GM06990 (cell line): ENCODE results near the gene L1CAM.

Experiments
- DNase-seq: peaks from one replicate; pipeline ENCODE4 v3.0.0-alpha.2; 2011; ENCODE audit not compliant: insufficient read length; ENCODE audit errors: extremely low read depth
- H3K27me3 ChIP-seq: replicated peaks from 2 replicates; pipeline ENCODE4 v1.6.0; 2011; ENCODE audit warnings: low read length; ENCODE audit not compliant: control insufficient read depth, insufficient read depth
- H3K36me3 ChIP-seq: 2 replicates; pipeline ENCODE4 v1.5.1; 2011; ENCODE audit warnings: low read length; ENCODE audit not compliant: control insufficient read depth, insufficient read depth
- H3K4me3 ChIP-seq: replicated peaks from 2 replicates; pipeline ENCODE4 v1.5.1; 2011; ENCODE audit warnings: low read depth, mild to moderate bottlenecking, control low read depth, low read length
- CTCF ChIP-seq: IDR thresholded peaks from 2 replicates; pipeline ENCODE4 v1.5.1; 2011; ENCODE audit warnings: low read length, control low read depth, mild to moderate bottlenecking, inconsistent platforms; ENCODE audit not compliant: insufficient read depth, poor library complexity, severe bottlenecking

Gene L1CAM

GRCh38 chrX:153926552-153926857 lies 40.5 kb upstream of the L1CAM start:
- Histone ChIP-seq H3K36me3 (peaks cover 2% of the 10 kb centered on the region), H3K27me3 (no peaks in the 10 kb centered on the region), H3K4me3 (peak overlapping the region; percentile 79)
- no peak for DNase-seq
- no peak for TF ChIP-seq CTCF

- Histone ChIP-seq H3K36me3 (peaks cover 2% of the 10 kb centered on the region), H3K27me3 (no peaks in the 10 kb centered on the region), H3K4me3 (peak within 1 kb of the TSS; percentile 79)
- peak; percentile 75 for DNase-seq
- TF ChIP-seq CTCF: no peak
Measured at GRCh38 chrX:153925739-153926551, 40.0 kb upstream of the L1CAM start, which contains the start of gene ARHGAP4. TSS of gene ARHGAP4 (minus strand) at chrX:153926264. CDS start at chrX:153926202, 62 bp downstream.

DNA sequence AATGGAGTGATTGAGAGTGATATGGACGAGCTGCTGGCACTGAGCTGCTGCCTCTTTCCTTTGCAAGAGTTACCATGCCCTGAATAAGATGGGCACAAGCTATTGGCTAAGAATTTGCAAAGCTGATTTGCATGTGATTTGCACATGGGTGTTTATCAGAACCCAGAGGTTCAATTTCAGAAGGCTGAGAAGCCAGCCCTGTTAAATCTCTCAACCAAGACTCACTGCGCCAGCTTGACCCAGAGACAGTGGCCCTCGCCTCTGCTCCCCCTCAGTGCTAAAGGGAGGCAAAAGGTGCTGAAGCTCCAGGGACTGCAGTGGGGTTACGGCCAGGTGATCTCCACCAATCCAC lies 39.4 kb upstream of the L1CAM start:
- no peaks in the 10 kb centered on the region for H3K27me3 ChIP-seq
- H3K36me3 ChIP-seq: peaks cover 8% of the 10 kb centered on the region
- no peak for DNase-seq
- H3K4me3 ChIP-seq: peak overlapping the region; percentile 79
- no peak for TF ChIP-seq CTCF

GRCh38 chrX:153924149-153924861 lies 38.3 kb upstream of the L1CAM start:
- Histone ChIP-seq H3K27me3 (no peaks in the 10 kb centered on the region), H3K4me3 (peak overlapping the region; percentile 79), H3K36me3 (peaks cover 8% of the 10 kb centered on the region)
- DNase-seq: peak; percentile 33
- TF ChIP-seq CTCF: no peak

DNA sequence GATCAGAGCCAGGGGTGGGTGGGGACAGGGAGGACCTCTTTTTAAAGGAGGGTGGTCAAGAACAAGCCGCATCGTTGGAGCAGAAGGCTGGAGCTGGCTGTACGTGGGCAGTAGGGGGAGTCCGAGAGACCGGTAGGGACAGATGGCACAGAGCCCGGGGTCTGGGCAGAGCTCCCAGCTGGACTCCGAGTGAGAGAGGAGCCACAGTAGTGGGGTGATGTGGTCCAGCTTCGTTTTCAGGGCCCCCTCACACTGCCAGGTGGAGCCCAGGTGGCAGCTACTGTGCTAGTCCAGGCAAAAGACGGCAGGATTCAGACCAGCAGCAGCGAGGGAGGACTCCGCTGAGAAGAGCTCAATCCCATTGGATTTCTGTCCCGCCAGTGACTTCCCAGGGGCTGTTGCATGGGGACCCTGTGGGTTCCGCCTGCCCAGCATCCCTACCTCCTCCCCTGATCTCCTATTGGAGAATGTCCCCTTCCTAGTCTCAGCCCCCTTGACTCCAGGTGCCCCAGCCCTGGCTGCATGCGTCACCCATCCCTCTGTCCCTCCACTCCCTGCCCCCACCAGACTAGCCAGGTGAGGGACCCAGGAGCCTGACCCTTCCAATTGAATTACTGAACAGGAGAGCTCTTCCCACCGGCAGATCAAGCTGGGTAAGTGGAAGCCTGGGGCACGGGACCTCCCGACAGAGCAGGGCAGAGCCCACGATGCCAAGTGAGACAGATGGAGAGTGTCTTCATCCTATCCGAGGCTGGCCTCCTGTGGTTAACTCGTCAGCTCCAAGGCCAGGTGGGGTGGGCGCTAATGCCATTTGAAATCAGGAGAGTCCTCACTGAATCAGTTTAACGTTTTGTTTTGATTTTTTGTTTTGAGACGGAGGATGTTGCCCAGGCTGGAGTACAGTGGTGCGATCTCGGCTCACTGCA lies 37.2 kb upstream of the L1CAM start:
- peak; percentile 22 for DNase-seq
- no peak overlapping the region; the same call in 1 of the 2 replicates for H3K4me3 ChIP-seq
- no peaks in the 10 kb centered on the region for H3K27me3 ChIP-seq
- peak; percentile 50 for TF ChIP-seq CTCF
- peaks cover 10% of the 10 kb centered on the region for H3K36me3 ChIP-seq
